Measurements from ENCODE around the gene UMAD1.

The UMAD1 gene

GRCh38 chr7:7706101-7706511 is 65.6 kb downstream of the UMAD1 start:
- no peak for TF ChIP-seq CTCF (IDR thresholded peaks at IDR 0.05; ENCODE audit: poor library complexity, severe bottlenecking)
- Histone ChIP-seq H3K4me3 (ENCODE audit: severe bottlenecking) (no peak overlapping the region), H3K4me1 (ENCODE audit: insufficient read depth, poor library complexity, severe bottlenecking) (peaks cover 16% of the 10 kb centered on the region), H3K27me3 (ENCODE audit: insufficient read depth, poor library complexity, severe bottlenecking) (no peaks in the 10 kb centered on the region), H3K9me3 (ENCODE audit: severe bottlenecking) (no peaks in the 10 kb centered on the region), H3K36me3 (ENCODE audit: low read depth) (no peaks in the 10 kb centered on the region), H3K27ac (ENCODE audit: poor library complexity, severe bottlenecking) (no peak overlapping the region)
- DNase-seq (ENCODE audit: low spot score) (no peak), ATAC-seq (ENCODE audit: low read depth) (no peak)

GRCh38 chr7:7706556-7707172 is 66.1 kb downstream of the UMAD1 start:
- Histone ChIP-seq H3K4me3 (ENCODE audit: severe bottlenecking) (no peak overlapping the region), H3K27ac (ENCODE audit: poor library complexity, severe bottlenecking) (no peak overlapping the region), H3K9me3 (ENCODE audit: severe bottlenecking) (no peaks in the 10 kb centered on the region), H3K36me3 (ENCODE audit: low read depth) (no peaks in the 10 kb centered on the region), H3K27me3 (ENCODE audit: insufficient read depth, poor library complexity, severe bottlenecking) (no peaks in the 10 kb centered on the region), H3K4me1 (ENCODE audit: insufficient read depth, poor library complexity, severe bottlenecking) (peaks cover 16% of the 10 kb centered on the region)
- no peak for ATAC-seq (ENCODE audit: low read depth)
- no peak for DNase-seq (ENCODE audit: low spot score)
- no peak for TF ChIP-seq CTCF (IDR thresholded peaks at IDR 0.05; ENCODE audit: poor library complexity, severe bottlenecking)

GRCh38 chr7:7707246-7707645 is 66.7 kb downstream of the UMAD1 start:
- no peaks in the 10 kb centered on the region for H3K36me3 ChIP-seq (ENCODE audit: low read depth)
- no peak for DNase-seq (ENCODE audit: low spot score)
- no peak for TF ChIP-seq CTCF (IDR thresholded peaks at IDR 0.05; ENCODE audit: poor library complexity, severe bottlenecking)
- no peak overlapping the region for H3K27ac ChIP-seq (ENCODE audit: poor library complexity, severe bottlenecking)
- no peaks in the 10 kb centered on the region for H3K9me3 ChIP-seq (ENCODE audit: severe bottlenecking)
- no peaks in the 10 kb centered on the region for H3K27me3 ChIP-seq (ENCODE audit: insufficient read depth, poor library complexity, severe bottlenecking)
- ATAC-seq (ENCODE audit: low read depth), result no peak
- peaks cover 16% of the 10 kb centered on the region for H3K4me1 ChIP-seq (ENCODE audit: insufficient read depth, poor library complexity, severe bottlenecking)
- H3K4me3 ChIP-seq (ENCODE audit: severe bottlenecking), result no peak overlapping the region

- DNase-seq (ENCODE audit: low spot score) (no peak), ATAC-seq (ENCODE audit: low read depth) (no peak)
- no peak for TF ChIP-seq CTCF (IDR thresholded peaks at IDR 0.05; ENCODE audit: poor library complexity, severe bottlenecking)
- no peak overlapping the region for H3K4me3 ChIP-seq (ENCODE audit: severe bottlenecking)
- no peak overlapping the region for H3K27ac ChIP-seq (ENCODE audit: poor library complexity, severe bottlenecking)
- no peaks in the 10 kb centered on the region for H3K27me3 ChIP-seq (ENCODE audit: insufficient read depth, poor library complexity, severe bottlenecking)
- H3K36me3 ChIP-seq (ENCODE audit: low read depth), result no peaks in the 10 kb centered on the region
- H3K9me3 ChIP-seq (ENCODE audit: severe bottlenecking), result no peaks in the 10 kb centered on the region
- H3K4me1 ChIP-seq (ENCODE audit: insufficient read depth, poor library complexity, severe bottlenecking), result peaks cover 16% of the 10 kb centered on the region
These were observed 67.3 kb downstream of the UMAD1 start for GRCh38 chr7:7707806-7708205.

- ATAC-seq (ENCODE audit: low read depth), result no peak
- H3K4me3 ChIP-seq (ENCODE audit: severe bottlenecking), result no peak overlapping the region
- H3K27me3 ChIP-seq (ENCODE audit: insufficient read depth, poor library complexity, severe bottlenecking), result no peaks in the 10 kb centered on the region
- DNase-seq (ENCODE audit: low spot score), result no peak
- H3K36me3 ChIP-seq (ENCODE audit: low read depth), result no peaks in the 10 kb centered on the region
- no peaks in the 10 kb centered on the region for H3K9me3 ChIP-seq (ENCODE audit: severe bottlenecking)
- H3K27ac ChIP-seq (ENCODE audit: poor library complexity, severe bottlenecking), result no peak overlapping the region
- TF ChIP-seq CTCF (IDR thresholded peaks at IDR 0.05; ENCODE audit: poor library complexity, severe bottlenecking), result no peak
- peaks cover 16% of the 10 kb centered on the region for H3K4me1 ChIP-seq (ENCODE audit: insufficient read depth, poor library complexity, severe bottlenecking)
These were observed 68.7 kb downstream of the UMAD1 start for GRCh38 chr7:7709291-7709690.
